KOPT-K1 (cell line): Measurements from ENCODE around the gene TNFSF10.
A peak's percentile ranks its signal among the peaks of the same experiment; 100 is the strongest.
"Not testable (repeated sequence)": the region's sequence is repeated elsewhere in the genome, so short reads cannot be mapped to it uniquely, and the experiment has no call there.

Source experiments
- H3K27ac ChIP-seq: fragments of 200-600 bp; sonication (generic); 2 replicates; pipeline ENCODE4 v1.5.1; 2016; ENCODE audit warnings: antibody characterized with exemption, mild to moderate bottlenecking, low read depth, low read length; ENCODE audit not compliant: poor library complexity, severe bottlenecking
- H3K36me3 ChIP-seq: fragments of 200-600 bp; sonication (generic); 2 replicates; pipeline ENCODE4 v1.5.1; 2017; ENCODE audit warnings: antibody characterized with exemption, mild to moderate bottlenecking, low read length, moderate library complexity; ENCODE audit not compliant: insufficient read depth
- H3K9me3 ChIP-seq: fragments of 200-600 bp; sonication (generic); 2 replicates; pipeline ENCODE4 v1.5.1; 2017; ENCODE audit warnings: antibody characterized with exemption, low read length, mild to moderate bottlenecking; ENCODE audit not compliant: insufficient read depth, poor library complexity, severe bottlenecking

TNFSF10 gene

DNA sequence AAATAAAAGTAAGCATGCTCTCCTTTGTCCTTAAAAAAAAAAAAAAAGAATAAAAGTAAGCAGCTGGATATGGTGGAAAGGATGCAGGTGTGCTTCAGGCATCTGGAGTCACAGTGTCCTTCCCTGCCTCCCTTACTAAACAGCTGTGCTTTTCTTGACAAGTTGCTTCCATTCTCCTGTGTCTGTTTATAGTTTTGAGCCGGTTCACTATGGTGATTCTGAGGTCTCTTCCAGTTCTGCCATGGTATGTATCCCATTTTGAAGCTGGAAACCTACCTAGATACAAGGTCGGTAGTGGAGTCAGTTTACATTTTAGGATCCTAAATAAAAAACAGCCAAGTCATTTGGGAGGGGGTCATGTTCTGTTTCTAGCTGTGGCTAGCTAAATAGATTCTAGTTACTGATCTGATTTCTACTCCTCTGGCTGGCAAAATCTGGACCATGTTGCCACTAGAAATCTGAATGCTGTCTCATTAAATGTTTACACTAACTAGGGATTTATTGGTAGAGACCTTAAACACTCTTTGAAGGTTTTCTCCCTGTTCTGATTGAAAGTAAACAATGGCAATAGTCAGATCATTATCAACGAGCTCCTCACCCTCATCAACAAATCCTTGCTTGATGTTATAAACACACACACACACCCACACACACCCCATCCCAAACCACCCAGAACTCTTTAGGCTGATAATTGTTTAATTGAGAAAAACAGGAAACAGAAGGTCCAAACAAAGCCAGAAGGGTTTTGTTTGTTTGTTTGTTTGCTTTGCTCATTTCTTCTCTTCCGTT is 7.9 kb downstream of the TNFSF10 start:
- H3K9me3 ChIP-seq = no peaks in the 10 kb centered on the region
- peaks cover 66% of the 10 kb centered on the region for H3K36me3 ChIP-seq
- peak overlapping the region; percentile 97 for H3K27ac ChIP-seq

- H3K36me3 ChIP-seq = peaks cover 71% of the 10 kb centered on the region
- no peaks in the 10 kb centered on the region for H3K9me3 ChIP-seq
- peak overlapping the region; percentile 97 for H3K27ac ChIP-seq
Observed at GRCh38 chr3:172514678-172515077, 8.6 kb downstream of the TNFSF10 start.

DNA sequence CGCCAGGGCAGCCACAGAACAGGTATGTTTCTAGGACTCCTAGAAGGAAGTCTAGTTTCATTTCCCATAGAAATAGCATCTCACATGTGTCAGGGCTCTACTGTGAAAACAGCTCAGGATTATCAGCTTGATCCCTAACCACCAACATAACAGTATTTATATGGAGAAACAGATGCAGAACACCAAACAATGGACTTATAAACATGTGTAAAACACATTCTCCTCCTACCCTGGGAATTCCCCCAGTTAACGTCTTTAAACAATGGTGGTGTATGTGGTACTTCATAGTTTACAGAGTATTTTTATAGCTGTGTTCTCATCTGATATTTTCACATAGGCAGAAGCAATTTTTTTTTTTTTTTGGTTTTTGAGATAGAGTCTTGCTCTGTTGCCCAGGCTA is 9.7 kb downstream of the TNFSF10 start:
- H3K27ac ChIP-seq = peak overlapping the region; percentile 97
- peaks cover 79% of the 10 kb centered on the region for H3K36me3 ChIP-seq
- H3K9me3 ChIP-seq = no peaks in the 10 kb centered on the region

DNA sequence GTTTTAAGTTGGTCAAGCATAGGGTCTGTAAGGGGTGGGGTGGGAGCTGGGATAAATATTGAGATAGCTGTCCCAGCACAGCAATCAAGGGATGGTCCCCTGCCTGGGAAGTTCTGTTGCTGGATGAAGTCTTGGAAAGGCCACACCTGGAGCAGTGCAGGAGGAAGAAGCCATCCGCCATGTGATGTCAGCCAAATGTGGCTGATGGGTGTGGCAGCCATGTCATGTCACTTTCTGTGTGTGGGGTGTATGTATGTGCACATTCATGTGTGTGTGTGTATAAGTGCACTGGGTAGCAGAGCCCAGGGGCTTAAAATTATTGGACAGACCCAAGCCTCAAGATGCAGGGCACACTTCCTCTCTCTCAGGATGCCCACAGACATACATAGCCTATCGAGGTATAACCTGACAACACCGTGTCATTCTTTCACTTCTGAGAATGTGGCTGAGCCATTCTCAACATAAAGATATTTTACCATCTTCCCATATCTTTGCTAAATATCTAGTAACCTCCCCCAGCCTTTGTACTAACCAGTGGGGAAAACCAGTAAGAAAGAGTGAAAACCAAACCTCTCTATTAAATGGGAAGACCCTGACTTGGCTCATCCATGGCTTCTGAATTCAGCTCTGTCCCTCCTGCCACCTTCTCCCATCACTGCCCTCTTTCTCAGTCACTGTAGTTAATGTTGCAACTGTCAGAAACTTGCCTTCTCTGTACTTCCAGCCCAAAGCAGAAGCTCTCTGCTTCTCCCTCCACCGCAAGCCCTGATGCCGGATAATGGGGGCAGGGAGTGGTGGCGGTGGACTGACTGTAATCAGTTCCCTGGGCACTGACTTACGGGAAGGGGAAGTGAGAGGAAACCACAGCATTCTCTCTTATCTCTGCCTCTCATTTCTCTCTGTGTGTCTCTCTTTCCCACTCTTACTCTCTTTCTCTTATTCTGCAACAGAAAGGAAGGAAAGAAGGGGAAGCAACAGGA is 11.2 kb downstream of the TNFSF10 start:
- H3K27ac ChIP-seq = peak overlapping the region; percentile 97
- peaks cover 86% of the 10 kb centered on the region for H3K36me3 ChIP-seq

DNA sequence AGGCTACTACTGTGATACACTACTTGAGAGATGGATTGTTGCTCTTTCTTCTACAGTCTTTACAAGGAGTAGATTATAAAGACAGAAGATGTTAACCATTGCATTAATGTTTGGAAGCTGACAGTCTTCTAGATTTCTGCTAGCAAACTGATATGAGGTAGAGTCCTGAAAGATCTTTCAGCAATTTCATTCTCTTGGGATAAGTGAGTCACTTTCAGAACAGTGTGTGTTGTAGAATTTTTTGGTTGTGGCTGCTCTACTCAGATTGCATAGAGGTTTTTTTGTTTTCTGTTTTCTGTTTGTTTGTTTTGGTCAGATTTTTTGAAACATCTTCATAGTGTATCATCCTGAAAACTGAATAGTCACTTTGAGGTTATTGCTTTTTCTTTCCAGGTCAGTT is 17.1 kb downstream of the TNFSF10 start:
- H3K27ac ChIP-seq = no peak overlapping the region
- H3K9me3 ChIP-seq = peaks cover 7% of the 10 kb centered on the region
- peaks cover 82% of the 10 kb centered on the region for H3K36me3 ChIP-seq

More for the DNA sequence above, 11.2 kb downstream of the TNFSF10 start:
- no peaks in the 10 kb centered on the region for H3K9me3 ChIP-seq

- peaks cover 36% of the 10 kb centered on the region for H3K36me3 ChIP-seq
- H3K9me3 ChIP-seq = peaks cover 7% of the 10 kb centered on the region
- no peak overlapping the region for H3K27ac ChIP-seq
Observed at GRCh38 chr3:172501540-172501939, 21.7 kb downstream of the TNFSF10 start.

DNA sequence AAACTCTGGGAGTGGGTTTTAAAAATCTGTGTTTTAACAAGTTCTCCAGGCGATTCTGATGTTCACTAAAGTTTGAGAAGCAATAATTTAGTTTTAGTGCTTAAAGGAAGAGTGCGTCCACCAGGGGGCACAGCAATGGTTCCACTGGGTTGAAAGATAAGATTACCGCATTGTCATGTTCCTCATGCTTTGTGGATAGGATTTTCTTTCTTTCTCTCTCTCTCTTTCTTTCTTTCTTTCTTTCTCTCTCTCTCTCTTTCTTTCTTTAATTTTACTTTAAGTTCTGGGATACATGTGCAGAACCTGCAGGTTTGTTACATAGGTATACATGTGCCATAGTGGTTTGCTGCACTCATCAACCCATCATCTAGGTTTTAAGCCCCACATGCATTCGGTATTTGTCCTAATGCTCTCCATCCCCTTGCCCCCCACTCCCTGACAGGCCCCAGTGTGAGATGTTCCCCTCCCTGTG is 33.0 kb downstream of the TNFSF10 start:
- not testable (repeated sequence) for H3K36me3 ChIP-seq
- peak overlapping the region; percentile 63 for H3K27ac ChIP-seq

GRCh38 chr3:172478116-172478515 is 45.1 kb downstream of the TNFSF10 start:
- no peak overlapping the region for H3K27ac ChIP-seq
- H3K9me3 ChIP-seq = peaks cover 9% of the 10 kb centered on the region
- H3K36me3 ChIP-seq = no peaks in the 10 kb centered on the region

More for the DNA sequence above, 33.0 kb downstream of the TNFSF10 start:
- H3K9me3 ChIP-seq = peaks cover 20% of the 10 kb centered on the region

DNA sequence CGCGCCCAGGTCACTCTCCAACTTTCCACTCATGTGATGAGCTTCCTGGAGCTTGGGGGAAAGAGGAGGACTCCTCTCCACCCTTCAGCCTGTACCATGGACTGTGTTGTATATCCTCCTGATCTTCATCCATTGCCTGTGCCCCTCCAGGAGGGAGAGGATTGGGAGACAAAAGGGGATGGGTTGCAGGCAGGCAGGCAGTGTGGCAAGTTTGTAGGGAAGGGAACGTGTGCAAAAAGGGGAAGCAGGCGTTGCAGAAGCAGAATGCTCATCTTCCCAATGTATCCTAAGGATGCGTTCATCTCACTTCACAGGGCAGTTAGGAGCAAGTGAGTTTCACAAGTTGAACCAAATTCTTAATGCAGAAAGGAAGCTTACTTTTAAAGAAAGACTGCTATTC is 46.9 kb downstream of the TNFSF10 start:
- H3K27ac ChIP-seq = no peak overlapping the region
- H3K9me3 ChIP-seq = peaks cover 7% of the 10 kb centered on the region
- no peaks in the 10 kb centered on the region for H3K36me3 ChIP-seq

DNA sequence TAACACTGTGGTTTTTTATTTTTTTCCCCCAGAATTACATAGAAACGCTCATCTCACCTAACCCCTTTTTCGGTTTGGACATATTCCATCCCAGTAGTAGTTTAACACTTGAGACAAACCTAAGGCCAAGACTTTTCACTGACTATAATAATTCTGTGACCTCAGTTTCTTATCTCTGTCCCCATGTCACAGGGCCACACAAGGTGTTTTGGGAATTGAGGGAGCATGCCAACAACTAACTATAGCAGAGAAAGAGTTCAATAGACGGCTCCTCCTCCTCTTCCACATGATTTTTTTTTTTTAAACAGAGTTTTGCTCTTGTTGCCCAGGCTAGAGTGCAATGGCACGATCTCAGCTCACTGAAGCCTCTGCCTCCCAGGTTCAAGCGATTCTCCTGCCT is 47.5 kb downstream of the TNFSF10 start:
- Histone ChIP-seq H3K36me3 (no peaks in the 10 kb centered on the region), H3K27ac (no peak overlapping the region), H3K9me3 (peaks cover 7% of the 10 kb centered on the region)

DNA sequence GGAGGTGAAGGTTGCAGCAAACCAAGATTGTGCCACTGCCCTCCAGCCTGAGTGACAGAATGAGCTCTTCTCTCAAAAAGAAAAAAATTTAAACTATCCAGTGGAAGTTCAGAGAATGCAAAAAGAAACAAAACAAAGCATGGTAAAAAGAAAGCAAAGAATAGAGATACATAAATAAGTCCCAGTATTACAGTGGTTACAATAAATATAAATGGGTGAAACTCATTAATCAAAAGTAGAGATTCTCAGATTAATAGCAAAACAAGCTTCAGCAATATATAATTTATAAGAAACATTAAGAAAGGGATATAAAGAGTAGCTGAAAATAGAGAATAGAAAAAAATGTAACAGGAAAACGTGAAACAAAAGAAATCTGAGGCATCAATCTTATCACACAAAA is 51.3 kb downstream of the TNFSF10 start:
- H3K27ac ChIP-seq = no peak overlapping the region

DNA sequence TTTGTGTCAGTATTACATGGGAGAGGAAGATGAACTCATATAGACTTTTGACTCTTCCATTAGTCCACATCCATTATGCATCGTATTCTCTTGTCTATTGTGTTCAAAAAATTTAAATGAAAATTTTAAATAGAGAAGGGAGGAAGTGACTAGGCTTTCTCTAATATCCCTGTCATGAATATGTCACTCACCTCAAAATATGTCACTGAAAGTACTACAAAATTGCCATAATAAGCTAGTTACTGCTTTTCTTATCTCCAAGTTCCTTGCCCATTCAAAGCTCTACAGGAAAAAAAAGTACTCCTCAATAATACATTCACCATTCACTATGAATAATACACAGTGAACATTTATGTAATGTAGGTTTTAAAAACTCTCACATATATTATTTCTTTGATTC is 52.6 kb downstream of the TNFSF10 start:
- Histone ChIP-seq H3K36me3 (no peaks in the 10 kb centered on the region), H3K9me3 (peaks cover 7% of the 10 kb centered on the region), H3K27ac (no peak overlapping the region)

More for the DNA sequence above, 51.3 kb downstream of the TNFSF10 start:
- no peaks in the 10 kb centered on the region for H3K36me3 ChIP-seq
- H3K9me3 ChIP-seq = peaks cover 7% of the 10 kb centered on the region

DNA sequence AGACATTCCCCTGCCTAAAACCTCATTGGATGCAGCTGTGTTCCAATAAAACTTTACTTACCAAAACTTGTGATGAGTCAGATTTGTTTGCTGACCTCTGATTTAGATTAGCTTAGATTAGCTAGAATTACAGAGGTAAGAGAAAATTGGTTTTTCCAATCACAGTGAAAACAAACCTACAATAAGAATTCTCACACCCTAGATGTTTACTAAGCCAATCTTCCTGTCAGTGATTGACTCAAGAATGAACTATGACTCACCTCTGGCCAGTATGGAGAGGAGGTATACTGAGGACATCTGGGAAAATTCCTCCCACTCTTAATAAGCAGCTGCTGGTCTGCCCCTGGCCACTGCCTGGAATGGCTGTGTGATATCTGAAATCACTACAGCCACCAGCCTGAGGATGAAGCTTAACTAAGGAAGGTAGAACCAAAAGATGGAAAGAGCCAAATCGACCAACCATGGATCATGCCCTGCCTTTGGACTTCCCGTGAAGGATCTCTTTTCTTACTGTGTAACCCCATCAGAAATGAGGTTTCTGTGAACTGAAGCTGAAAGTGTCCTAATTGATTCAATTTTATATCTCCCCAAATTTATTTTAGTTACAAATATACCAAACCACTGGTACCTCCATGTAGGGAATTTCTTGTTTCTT is 55.9 kb downstream of the TNFSF10 start:
- H3K36me3 ChIP-seq = no peaks in the 10 kb centered on the region
- no peak overlapping the region for H3K27ac ChIP-seq
- H3K9me3 ChIP-seq = peaks cover 7% of the 10 kb centered on the region

GRCh38 chr3:172466553-172467130 is 56.6 kb downstream of the TNFSF10 start:
- H3K27ac ChIP-seq = no peak overlapping the region
- no peaks in the 10 kb centered on the region for H3K36me3 ChIP-seq
- peaks cover under 1% of the 10 kb centered on the region for H3K9me3 ChIP-seq
